K562 (cell line): ENCODE measurements around the gene MPND. TPM values are rescaled to one million over a fixed set of nuclear protein-coding genes. Genes with fewer than 3 reads are reported as not detected.
A peak's percentile ranks its signal among the peaks of the same experiment; 100 is the strongest.

Experiments
- ATAC-seq: fragments of 200-7000 bp; cut with Tn5 transposase; 3 replicates; pipeline ENCODE4 v1.9.1; 2020; ENCODE audit warnings: moderate library complexity
- BruUV-seq: library from RNA; stranded (reverse); fragments of 400-500 nt; replicated peaks from 2 replicates; lab custom pipeline; 2021; lab: Mats Ljungman, UMichigan
- CTCF ChIA-PET: fragments of 300-600 bp; formaldehyde crosslinking; extraction: SDS; loops from one replicate; lab custom pipeline; 2021; ENCODE audit warnings: low intra/inter-chr PET ratio; lab: Yijun Ruan, JAX
- POLR2A ChIA-PET: fragments of 300-600, 350-650 bp; sonication (Branson Sonifier 250); formaldehyde crosslinking; extraction: SDS; loops from one replicate; lab custom pipeline; 2021; ENCODE audit warnings: antibody characterized with exemption, inconsistent platforms; lab: Yijun Ruan, JAX
- DNase-seq, 4 experiments: peaks; one replicate each; pipeline versions ENCODE4 v3.0.0 to v3.0.0-alpha.2; 2011 to 2018; ENCODE audit warnings: low spot score in 3 of 4, mixed read lengths in 3 of 4; ENCODE audit errors: extremely low read depth in 1 of 4
- FAIRE-seq: peaks from 2 replicates; lab custom pipeline; 2011; peaks lifted over from hg19 to GRCh38; lab: Jason Lieb, UNC
- H2AFZ ChIP-seq: 2 replicates; pipeline ENCODE4 v1.6.0; 2011; ENCODE audit warnings: low read depth, low read length, control low read depth, inconsistent platforms
- H3K27ac ChIP-seq: fragments of 200-600 bp; 3 replicates; pipeline ENCODE4 v1.8.0; 2011; ENCODE audit warnings: low read depth, mild to moderate bottlenecking, control low read depth, inconsistent platforms, low read length, moderate library complexity, mixed read lengths; ENCODE audit errors: extremely low read depth
- H3K27me3 ChIP-seq, 2 experiments: fragments of 300-600 bp in 1 of 2; 2 replicates in 1 of 2; 3 replicates in 1 of 2; pipeline versions ENCODE4 v1.6.0 to v1.8.0; 2011; ENCODE audit warnings: inconsistent platforms in 2 of 2, low read length in 2 of 2, mild to moderate bottlenecking in 1 of 2, mixed read lengths in 1 of 2, moderate library complexity in 1 of 2; ENCODE audit not compliant: control insufficient read depth in 2 of 2, insufficient read depth in 2 of 2
- H3K36me3 ChIP-seq: fragments of 300-600 bp; 3 replicates; pipeline ENCODE4 v1.8.0; 2011; ENCODE audit warnings: mild to moderate bottlenecking, low read length, inconsistent platforms; ENCODE audit not compliant: control insufficient read depth, insufficient read depth
- H3K4me1 ChIP-seq, 2 experiments: fragments of 200-600 bp in 1 of 2; replicated peaks in 1 of 2; 2 replicates in 1 of 2; 3 replicates in 1 of 2; pipeline versions ENCODE4 v1.5.1 to v1.8.0; 2011; ENCODE audit warnings: inconsistent platforms in 2 of 2, low read length in 2 of 2, mild to moderate bottlenecking in 1 of 2, mixed read lengths in 1 of 2, moderate library complexity in 1 of 2; ENCODE audit not compliant: control insufficient read depth in 2 of 2, insufficient read depth in 2 of 2
- H3K4me2 ChIP-seq: 2 replicates; pipeline ENCODE4 v1.6.1; 2011; ENCODE audit warnings: low read length, control low read depth, inconsistent platforms, mixed read lengths; ENCODE audit not compliant: insufficient read depth
- H3K4me3 ChIP-seq: fragments of 200-600 bp; sonication (generic), shearing (Covaris generic); 2 replicates; pipeline ENCODE4 v1.5.1; 2016; ENCODE audit warnings: control low read depth, inconsistent platforms
- H3K79me2 ChIP-seq: fragments of 200-600 bp; 3 replicates; pipeline ENCODE4 v1.8.0; 2011; ENCODE audit warnings: low read length, inconsistent platforms; ENCODE audit not compliant: control insufficient read depth, insufficient read depth
- H3K9ac ChIP-seq, 2 experiments: 2 replicates each; pipeline versions ENCODE4 v1.6.0 to v1.6.1; 2011; ENCODE audit warnings: low read depth in 2 of 2, low read length in 2 of 2, control low read depth in 1 of 2, inconsistent platforms in 1 of 2, mild to moderate bottlenecking in 1 of 2, mixed read lengths in 1 of 2; ENCODE audit not compliant: insufficient read depth in 1 of 2
- H3K9me1 ChIP-seq: one replicate; pipeline ENCODE4 v1.6.0; 2011; ENCODE audit warnings: inconsistent platforms, mild to moderate bottlenecking, low read length, moderate library complexity; ENCODE audit not compliant: control insufficient read depth, insufficient read depth
- H3K9me3 ChIP-seq: replicated peaks from 2 replicates; pipeline ENCODE4 v1.5.1; 2011; ENCODE audit warnings: low read depth, low read length, inconsistent platforms; ENCODE audit not compliant: control insufficient read depth, insufficient read depth
- H4K20me1 ChIP-seq: replicated peaks from 2 replicates; pipeline ENCODE4 v1.6.1; 2011; ENCODE audit warnings: low read length, inconsistent platforms, mixed read lengths; ENCODE audit not compliant: control insufficient read depth, insufficient read depth
- BCOR ChIP-seq: fragments of 450-650 bp; IDR thresholded peaks from 2 replicates; pipeline ENCODE4 v1.6.1; 2016
- NFATC3 ChIP-seq: fragments of 450-650 bp; IDR thresholded peaks from 2 replicates; pipeline ENCODE4 v1.6.1; 2017; ENCODE audit warnings: mild to moderate bottlenecking
- WGBS: fragments of 100-300 bp; shearing (Covaris generic); methylation state at CpG from one replicate; pipeline ENCODE4 v1.1.6; 2016; ENCODE audit warnings: low coverage, mixed read lengths; ENCODE audit not compliant: insufficient coverage; ENCODE audit errors: missing lambda C conversion rate; 5-methylcytosine and 5-hydroxymethylcytosine counted together
- in situ Hi-C: fragments of 300-500 bp; cut with MboI; formaldehyde crosslinking; loops from 4 replicates; pipeline ENCODE4 v1.15.0; 2018; ENCODE audit warnings: inconsistent platforms, mixed read lengths
- intact Hi-C: fragments of 100-400 bp; cut with micrococcal nuclease; formaldehyde crosslinking; loops from 2 replicates; pipeline ENCODE4 v1.14.2; 2022
- polyA plus RNA-seq, 8 experiments: library from polyadenylated mRNA; depleted of rRNA in 4 of 8; stranded (reverse) in 5 of 8; unstranded in 3 of 8; fragments of >200 nt; fragmentation: Nextera tagmentation in 2 of 8; fragmentation: Illumina TruSeq in 1 of 8; extraction: Ambion mirVana in 2 of 8; extraction: Trizol in 1 of 8; gene quantifications; 2 replicates each; pipeline versions ENCODE4 v1.2.1 to v1.2.3, GENCODE V29; 2011 to 2014; ENCODE audit warnings: inconsistent platforms in 1 of 8, missing spikeins in 1 of 8
- total RNA-seq, 7 experiments: library from RNA; depleted of rRNA in 6 of 7; stranded (reverse); fragments of >200 nt in 6 of 7; fragmentation: Illumina TruSeq in 2 of 7; extraction: Trizol in 2 of 7; gene quantifications; 2 replicates each; pipeline versions ENCODE4 v1.2.1 to v1.2.3, GENCODE V29; 2011 to 2021; ENCODE audit warnings: low replicate concordance in 1 of 7
- TF ChIP-seq, protein P1 (sequence below): sonication (generic); formaldehyde crosslinking; IDR thresholded peaks from 2 replicates; pipeline ENCODE4 v1.8.0; 2022; ENCODE audit warnings: missing genetic modification reagents, mild to moderate bottlenecking, borderline replicate concordance
- TF ChIP-seq, protein P2 (sequence below): sonication (generic); formaldehyde crosslinking; IDR thresholded peaks from 2 replicates; pipeline ENCODE4 v1.8.0; 2023; ENCODE audit warnings: mild to moderate bottlenecking, missing genetic modification reagents

Gene MPND
- total and polyA plus RNA-seq, 9 of the 15 experiments (the other 6 are each of a cell fraction or from before 2014, with no cell fraction given), result 0.25 to 14.0 (median 3.9) TPM

DNA sequence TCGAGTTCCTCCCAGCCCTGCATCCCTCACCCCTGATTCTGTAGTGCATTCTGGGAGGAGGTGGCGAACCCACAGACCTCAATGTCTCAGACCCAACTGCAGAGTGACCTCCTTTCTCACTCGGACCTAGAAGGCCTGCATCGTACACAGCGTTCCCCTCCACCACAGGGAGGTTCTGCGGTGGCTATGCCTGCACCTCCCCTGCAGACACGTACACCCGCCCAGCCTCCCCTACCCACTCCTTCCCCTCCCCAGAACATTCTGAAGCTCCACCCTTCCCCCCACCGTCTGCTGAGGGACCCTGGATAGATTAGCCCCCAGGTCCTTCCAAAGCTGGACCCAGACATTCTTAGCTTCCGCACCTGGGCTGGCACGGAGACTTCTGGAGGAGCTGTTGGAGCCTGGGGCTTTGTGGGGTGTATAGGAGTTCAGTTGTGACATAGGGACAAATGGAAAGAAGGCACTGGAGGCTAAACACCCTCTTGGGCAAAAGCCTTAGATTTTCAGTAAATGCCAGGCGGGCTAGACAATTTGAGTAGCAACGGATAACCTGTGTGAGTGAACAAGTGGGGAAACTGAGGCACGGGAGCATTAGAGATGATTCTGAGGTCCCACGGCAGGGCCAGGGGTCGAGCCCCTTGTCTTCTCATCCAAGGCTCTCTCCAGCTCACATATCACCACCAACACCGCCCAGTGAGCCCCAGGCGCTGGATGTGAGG lies 39.4 kb upstream of the MPND start:
- Histone ChIP-seq H3K36me3 (no peaks in the 10 kb centered on the region), H3K9me3 (no peaks in the 10 kb centered on the region), H3K27me3 (peaks cover 0 to 5% of the 10 kb centered on the region in 2 experiments; a peak in 1 of 5 replicates), H3K4me3 (peak overlapping the region; percentile 16; the same call in 1 of the 2 replicates), H3K27ac (no peak overlapping the region), H2AFZ (peak overlapping the region; percentile 71; the same call in 1 of the 2 replicates), H3K4me1 (peaks cover 7 to 22% of the 10 kb centered on the region in 2 experiments; a peak in 4 of 5 replicates), H3K9me1 (no peaks in the 10 kb centered on the region), H4K20me1 (no peaks in the 10 kb centered on the region), H3K4me2 (peak overlapping the region; percentile 63), H3K9ac (peak overlapping the region in 1 of 2 experiments; percentile 24; a peak in 1 of 4 replicates), H3K79me2 (no peaks in the 10 kb centered on the region)
- no TSS peak for BruUV-seq
- CTCF ChIA-PET, result no interaction called here
- POLR2A ChIA-PET, result interaction anchor here (0.5 to 1.1 kb wide), 3 partner anchors 9 to 121 kb away, joined by 3 read pairs; no protein-coding TSS in a partner anchor
- in situ Hi-C loops, result no loop called here
- peak; percentile 77 for FAIRE-seq
- DNase-seq, result no peak
- TF ChIP-seq, protein P1, sequence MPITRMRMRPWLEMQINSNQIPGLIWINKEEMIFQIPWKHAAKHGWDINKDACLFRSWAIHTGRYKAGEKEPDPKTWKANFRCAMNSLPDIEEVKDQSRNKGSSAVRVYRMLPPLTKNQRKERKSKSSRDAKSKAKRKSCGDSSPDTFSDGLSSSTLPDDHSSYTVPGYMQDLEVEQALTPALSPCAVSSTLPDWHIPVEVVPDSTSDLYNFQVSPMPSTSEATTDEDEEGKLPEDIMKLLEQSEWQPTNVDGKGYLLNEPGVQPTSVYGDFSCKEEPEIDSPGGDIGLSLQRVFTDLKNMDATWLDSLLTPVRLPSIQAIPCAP, result no peak
- peak; percentile 78 for TF ChIP-seq BCOR
- TF ChIP-seq, protein P2, sequence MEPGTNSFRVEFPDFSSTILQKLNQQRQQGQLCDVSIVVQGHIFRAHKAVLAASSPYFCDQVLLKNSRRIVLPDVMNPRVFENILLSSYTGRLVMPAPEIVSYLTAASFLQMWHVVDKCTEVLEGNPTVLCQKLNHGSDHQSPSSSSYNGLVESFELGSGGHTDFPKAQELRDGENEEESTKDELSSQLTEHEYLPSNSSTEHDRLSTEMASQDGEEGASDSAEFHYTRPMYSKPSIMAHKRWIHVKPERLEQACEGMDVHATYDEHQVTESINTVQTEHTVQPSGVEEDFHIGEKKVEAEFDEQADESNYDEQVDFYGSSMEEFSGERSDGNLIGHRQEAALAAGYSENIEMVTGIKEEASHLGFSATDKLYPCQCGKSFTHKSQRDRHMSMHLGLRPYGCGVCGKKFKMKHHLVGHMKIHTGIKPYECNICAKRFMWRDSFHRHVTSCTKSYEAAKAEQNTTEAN (CRISPR knock-in tag), result no peak
- no peak for TF ChIP-seq NFATC3
- 27% methylated on average over 12 of the region's 18 CpGs for WGBS
- no peak for ATAC-seq
- intact Hi-C loops, result no loop called here
